Thoracic aorta (tissue), 2 donors: ENCODE results near the gene NDUFB7. TPM values are rescaled to one million over a fixed set of nuclear protein-coding genes. Genes with fewer than 3 reads are reported as not detected.
"Not testable (repeated sequence)": the region's sequence is repeated elsewhere in the genome, so short reads cannot be mapped to it uniquely, and the experiment has no call there.

Source experiments
- ATAC-seq: fragments of 150-250 bp; one replicate; pipeline ENCODE4 v1.8.0; 2017; ENCODE audit warnings: low read depth; ENCODE audit not compliant: insufficient number of reproducible peaks, low FRiP score
- DNase-seq: peaks from one replicate; pipeline ENCODE4 v3.0.0-alpha.2; 2020; ENCODE audit warnings: low spot score
- H3K27ac ChIP-seq, 2 donors: fragments of 200-600 bp; sonication (generic); 1 replicate in 1 of 2; 2 replicates in 1 of 2; pipeline ENCODE4 v1.5.1; 2016; ENCODE audit warnings: mild to moderate bottlenecking in 2 of 2, moderate library complexity in 2 of 2
- H3K27me3 ChIP-seq: fragments of 200-600 bp; sonication (generic); replicated peaks from 2 replicates; pipeline ENCODE4 v1.6.0; 2016; ENCODE audit warnings: mild to moderate bottlenecking; ENCODE audit not compliant: insufficient read depth
- H3K36me3 ChIP-seq: fragments of 200-600 bp; sonication (generic); one replicate; pipeline ENCODE4 v1.5.1; 2016
- H3K4me1 ChIP-seq, 2 donors: fragments of 200-600 bp; sonication (generic); 1 replicate in 1 of 2; 2 replicates in 1 of 2; pipeline versions ENCODE4 v1.5.1 to v1.6.0; 2016; ENCODE audit warnings: low read depth in 2 of 2, mild to moderate bottlenecking in 1 of 2; ENCODE audit not compliant: control insufficient read depth in 1 of 2
- H3K4me3 ChIP-seq: fragments of 200-600 bp; sonication (generic); 2 replicates; pipeline ENCODE4 v1.5.1; 2016; ENCODE audit warnings: mild to moderate bottlenecking
- H3K9me3 ChIP-seq: fragments of 200-600 bp; sonication (generic); 2 replicates; pipeline ENCODE4 v1.5.1; 2016
- CTCF ChIP-seq: fragments of 200-600 bp; sonication (generic); IDR thresholded peaks from one replicate; pipeline ENCODE4 v1.5.1; 2019; ENCODE audit warnings: antibody characterized with exemption
- total RNA-seq, 2 donors: library from RNA; depleted of rRNA; stranded (reverse); fragments of >200 nt; gene quantifications; one replicate each; pipeline versions ENCODE4 v1.1.0 to v1.2.3, GENCODE V29; 2016

The NDUFB7 gene
- total RNA-seq, 2 donors from 2014 or later = 179 to 251 TPM

- Histone ChIP-seq H3K9me3 (no peaks in the 10 kb centered on the region), H3K4me3 (no peak overlapping the region), H3K27ac (no peak overlapping the region), H3K4me1 (no peaks in the 10 kb centered on the region), H3K36me3 (no peaks in the 10 kb centered on the region), H3K27me3 (no peaks in the 10 kb centered on the region)
- DNase-seq (no peak), ATAC-seq (no peak)
- no peak for TF ChIP-seq CTCF
Measured at GRCh38 chr19:14595558-14595957, 23.7 kb upstream of the NDUFB7 start.

GRCh38 chr19:14589433-14589832 is 17.6 kb upstream of the NDUFB7 start:
- not testable (repeated sequence) for H3K9me3 ChIP-seq, H3K4me3 ChIP-seq, H3K36me3 ChIP-seq, H3K27me3 ChIP-seq, ATAC-seq, H3K4me1 ChIP-seq, H3K27ac ChIP-seq, DNase-seq

- H3K9me3 ChIP-seq, ATAC-seq, H3K4me3 ChIP-seq, H3K27me3 ChIP-seq, H3K27ac ChIP-seq, DNase-seq, H3K36me3 ChIP-seq, H3K4me1 ChIP-seq: not testable (repeated sequence)
Measured at GRCh38 chr19:14585187-14585586, 13.3 kb upstream of the NDUFB7 start.

GRCh38 chr19:14584372-14584771 is 12.5 kb upstream of the NDUFB7 start:
- not testable (repeated sequence) for H3K27ac ChIP-seq, H3K36me3 ChIP-seq, H3K9me3 ChIP-seq, H3K27me3 ChIP-seq, H3K4me3 ChIP-seq, H3K4me1 ChIP-seq, DNase-seq, ATAC-seq

- no peak for ATAC-seq
- Histone ChIP-seq H3K4me1 (no peaks in the 10 kb centered on the region), H3K4me3 (no peak within 1 kb of the TSS), H3K9me3 (no peaks in the 10 kb centered on the region), H3K36me3 (no peaks in the 10 kb centered on the region), H3K27me3 (no peaks in the 10 kb centered on the region), H3K27ac (no peak within 1 kb of the TSS)
- DNase-seq = no peak
- no peak for TF ChIP-seq CTCF
Measured at GRCh38 chr19:14582894-14583340, 11.1 kb upstream of the NDUFB7 start, which contains the start of gene CLEC17A. Gene CLEC17A, plus strand, starts transcription at chr19:14583084. Its CDS starts 77 bp downstream, at chr19:14583161.

GRCh38 chr19:14580623-14581237 is 8.9 kb upstream of the NDUFB7 start:
- no peaks in the 10 kb centered on the region for H3K27me3 ChIP-seq
- H3K27ac ChIP-seq = no peak overlapping the region
- ATAC-seq (no peak), DNase-seq (no peak)
- H3K4me3 ChIP-seq = no peak overlapping the region
- no peak for TF ChIP-seq CTCF
- no peaks in the 10 kb centered on the region for H3K4me1 ChIP-seq
- no peaks in the 10 kb centered on the region for H3K36me3 ChIP-seq
- no peaks in the 10 kb centered on the region for H3K9me3 ChIP-seq
